HEK293 (cell line): ENCODE results near the gene UBALD1.
A peak's percentile ranks its signal among the peaks of the same experiment; 100 is the strongest.

Source experiments
- CTCF ChIA-PET: fragments of 350-600 bp; formaldehyde crosslinking; extraction: SDS; loops from one replicate; lab custom pipeline; 2021; ENCODE audit warnings: antibody characterized with exemption; lab: Yijun Ruan, JAX
- POLR2A ChIA-PET: fragments of 300-600 bp; formaldehyde crosslinking; extraction: SDS; loops from one replicate; lab custom pipeline; 2020; ENCODE audit warnings: antibody characterized with exemption, inconsistent platforms; lab: Yijun Ruan, JAX
- H3K27ac ChIP-seq: fragments of 200-500 bp; sonication (Bioruptor generic); 2 replicates; pipeline ENCODE4 v1.5.1; 2014; ENCODE audit warnings: low read depth, low read length, control low read depth, inconsistent platforms; ENCODE audit errors: extremely low read depth
- H3K36me3 ChIP-seq, 2 experiments: fragments of 200-500 bp in 1 of 2; sonication (Bioruptor generic) in 1 of 2; 1 replicate in 1 of 2; 2 replicates in 1 of 2; pipeline ENCODE4 v1.5.1; 2014 to 2017; ENCODE audit warnings: inconsistent platforms in 2 of 2, low read length in 2 of 2; ENCODE audit not compliant: control insufficient read depth in 2 of 2, insufficient read depth in 1 of 2
- H3K4me1 ChIP-seq: fragments of 200-500 bp; sonication (Bioruptor generic); 2 replicates; pipeline ENCODE4 v1.5.1; 2014; ENCODE audit warnings: mild to moderate bottlenecking, low read length, inconsistent platforms; ENCODE audit not compliant: control insufficient read depth, insufficient read depth
- H3K4me3 ChIP-seq: 2 replicates; pipeline ENCODE4 v1.5.1; 2011; ENCODE audit warnings: low read depth, mild to moderate bottlenecking, control low read depth, low read length, moderate library complexity
- H3K9me3 ChIP-seq: fragments of 200-500 bp; sonication (Bioruptor generic); 2 replicates; pipeline ENCODE4 v1.5.1; 2014; ENCODE audit warnings: low read depth, low read length, inconsistent platforms; ENCODE audit not compliant: control insufficient read depth, insufficient read depth
- CTCF ChIP-seq: fragments of 450-650 bp; formaldehyde crosslinking; IDR thresholded peaks from 2 replicates; pipeline ENCODE4 v1.5.1; 2016; ENCODE audit warnings: missing biosample characterization, missing genetic modification characterization
- FEZF1 ChIP-seq: fragments of 450-650 bp; formaldehyde crosslinking; IDR thresholded peaks from 2 replicates; pipeline ENCODE4 v1.5.1; 2016; ENCODE audit warnings: missing biosample characterization, missing genetic modification characterization
- HIC1 ChIP-seq: fragments of 450-650 bp; formaldehyde crosslinking; IDR thresholded peaks from 2 replicates; pipeline ENCODE4 v1.5.1; 2016; ENCODE audit warnings: missing biosample characterization, missing genetic modification characterization
- KLF16 ChIP-seq: fragments of 450-650 bp; formaldehyde crosslinking; IDR thresholded peaks from 2 replicates; pipeline ENCODE4 v1.5.1; 2017; ENCODE audit warnings: missing biosample characterization, missing genetic modification characterization
- PRDM10 ChIP-seq: fragments of 450-650 bp; formaldehyde crosslinking; IDR thresholded peaks from 2 replicates; pipeline ENCODE4 v1.5.1; 2016; ENCODE audit warnings: missing biosample characterization, missing genetic modification characterization
- PRDM6 ChIP-seq: fragments of 450-650 bp; formaldehyde crosslinking; IDR thresholded peaks from 2 replicates; pipeline ENCODE4 v1.5.1; 2017; ENCODE audit warnings: missing biosample characterization, missing genetic modification characterization
- SP7 ChIP-seq: fragments of 450-650 bp; formaldehyde crosslinking; IDR thresholded peaks from 2 replicates; pipeline ENCODE4 v1.5.1; 2016; ENCODE audit warnings: missing biosample characterization, missing genetic modification characterization
- YY2 ChIP-seq: fragments of 450-650 bp; formaldehyde crosslinking; IDR thresholded peaks from 2 replicates; pipeline ENCODE4 v1.5.1; 2016; ENCODE audit warnings: missing biosample characterization, missing genetic modification characterization
- ZBTB26 ChIP-seq: fragments of 450-650 bp; formaldehyde crosslinking; optimal IDR thresholded peaks from 2 replicates; pipeline ENCODE3; 2016; ENCODE audit warnings: missing biosample characterization, mild to moderate bottlenecking, missing genetic modification characterization
- ZBTB48 ChIP-seq: fragments of 450-650 bp; formaldehyde crosslinking; IDR thresholded peaks from 2 replicates; pipeline ENCODE4 v1.5.1; 2016; ENCODE audit warnings: missing biosample characterization, missing genetic modification characterization
- ZBTB49 ChIP-seq: fragments of 450-650 bp; formaldehyde crosslinking; IDR thresholded peaks from 2 replicates; pipeline ENCODE4 v1.5.1; 2016; ENCODE audit warnings: missing biosample characterization, missing genetic modification characterization, low read depth
- ZEB2 ChIP-seq: fragments of 450-650 bp; formaldehyde crosslinking; IDR thresholded peaks from 2 replicates; pipeline ENCODE4 v1.5.1; 2016; ENCODE audit warnings: missing biosample characterization, missing genetic modification characterization
- ZNF157 ChIP-seq: fragments of 450-650 bp; formaldehyde crosslinking; IDR thresholded peaks from 2 replicates; pipeline ENCODE4 v1.5.1; 2016; ENCODE audit warnings: missing biosample characterization, missing genetic modification characterization
- ZNF19 ChIP-seq: fragments of 450-650 bp; formaldehyde crosslinking; IDR thresholded peaks from 2 replicates; pipeline ENCODE4; 2016; ENCODE audit warnings: missing biosample characterization, missing genetic modification characterization, low read depth
- ZNF2 ChIP-seq: fragments of 450-650 bp; formaldehyde crosslinking; IDR thresholded peaks from 2 replicates; pipeline ENCODE4 v1.5.1; 2016; ENCODE audit warnings: missing biosample characterization, missing genetic modification characterization
- ZNF223 ChIP-seq: fragments of 450-650 bp; formaldehyde crosslinking; IDR thresholded peaks from 2 replicates; pipeline ENCODE4 v1.5.1; 2016; ENCODE audit warnings: missing biosample characterization, missing genetic modification characterization
- ZNF548 ChIP-seq: fragments of 450-650 bp; formaldehyde crosslinking; IDR thresholded peaks from 2 replicates; pipeline ENCODE4 v1.5.1; 2016; ENCODE audit warnings: missing biosample characterization, missing genetic modification characterization
- ZNF580 ChIP-seq: fragments of 450-650 bp; formaldehyde crosslinking; IDR thresholded peaks from 2 replicates; pipeline ENCODE4 v1.5.1; 2016; ENCODE audit warnings: missing biosample characterization, missing genetic modification characterization
- ZNF585B ChIP-seq: fragments of 450-650 bp; formaldehyde crosslinking; IDR thresholded peaks from 2 replicates; pipeline ENCODE4 v1.5.1; 2016; ENCODE audit warnings: missing biosample characterization, missing genetic modification characterization
- ZNF600 ChIP-seq: fragments of 450-650 bp; formaldehyde crosslinking; IDR thresholded peaks from 2 replicates; pipeline ENCODE4 v1.5.1; 2016; ENCODE audit warnings: missing biosample characterization, missing genetic modification characterization
- ZNF660 ChIP-seq: fragments of 450-650 bp; IDR thresholded peaks from 2 replicates; pipeline ENCODE4 v1.5.1; 2018; ENCODE audit warnings: missing biosample characterization, mild to moderate bottlenecking, missing genetic modification characterization

UBALD1 gene

GRCh38 chr16:4650443-4651074 lies 35.9 kb upstream of the UBALD1 start (continued):
- TF ChIP-seq PRDM10 (tag by site-specific recombination) (0 out of 2 replicates have a peak, but pooled peaks have one; percentile 38), YY2 (tag by site-specific recombination) (0 out of 2 replicates have a peak, but pooled peaks have one; percentile 39), ZNF600 (tag by site-specific recombination) (peak; percentile 66), KLF16 (peak; percentile 59; the same call in 1 of the 2 replicates), ZEB2 (tag by site-specific recombination) (0 out of 2 replicates have a peak, but pooled peaks have one; percentile 35), ZNF2 (tag by site-specific recombination) (0 out of 2 replicates have a peak, but pooled peaks have one; percentile 39), SP7 (tag by site-specific recombination) (0 out of 2 replicates have a peak, but pooled peaks have one; percentile 19), ZNF580 (tag by site-specific recombination) (0 out of 2 replicates have a peak, but pooled peaks have one; percentile 45), CTCF (tag by site-specific recombination) (peak; percentile 88), HIC1 (tag by site-specific recombination) (peak; percentile 94), ZBTB26 (peak; percentile 20)
- TF ChIP-seq, all 188 proteins: peak for 14; not testable (repeated sequence) for 174

GRCh38 chr16:4649744-4650442 lies 35.2 kb upstream of the UBALD1 start:
- Histone ChIP-seq H3K27ac (no peak overlapping the region), H3K4me3 (no peak overlapping the region), H3K36me3 (peaks cover 0 to 62% of the 10 kb centered on the region in 2 experiments; a peak in 2 of 3 replicates), H3K9me3 (no peaks in the 10 kb centered on the region), H3K4me1 (no peaks in the 10 kb centered on the region)
- CTCF ChIA-PET, result interaction anchor here (0.6 to 1.8 kb wide), 21 partner anchors 9 to 396 kb away, joined by 3 to 8 read pairs (median 4); no protein-coding TSS in a partner anchor
- POLR2A ChIA-PET, result interaction anchor here (0.9 kb wide), 1 partner anchor 44 kb away, joined by 3 read pairs; the partner anchor contains the start of gene NUDT16L1
- TF ChIP-seq FEZF1 (no peak), ZNF548 (tag by site-specific recombination) (no peak), ZNF585B (no peak), ZNF157 (tag by site-specific recombination) (no peak), ZNF19 (tag by site-specific recombination) (no peak), ZNF223 (tag by site-specific recombination) (no peak), ZNF660 (no peak), ZBTB48 (no peak), ZBTB49 (tag by site-specific recombination) (no peak), PRDM6 (tag by site-specific recombination) (no peak)
